Measurements from ENCODE around the gene CHDH.

Gene CHDH

DNA sequence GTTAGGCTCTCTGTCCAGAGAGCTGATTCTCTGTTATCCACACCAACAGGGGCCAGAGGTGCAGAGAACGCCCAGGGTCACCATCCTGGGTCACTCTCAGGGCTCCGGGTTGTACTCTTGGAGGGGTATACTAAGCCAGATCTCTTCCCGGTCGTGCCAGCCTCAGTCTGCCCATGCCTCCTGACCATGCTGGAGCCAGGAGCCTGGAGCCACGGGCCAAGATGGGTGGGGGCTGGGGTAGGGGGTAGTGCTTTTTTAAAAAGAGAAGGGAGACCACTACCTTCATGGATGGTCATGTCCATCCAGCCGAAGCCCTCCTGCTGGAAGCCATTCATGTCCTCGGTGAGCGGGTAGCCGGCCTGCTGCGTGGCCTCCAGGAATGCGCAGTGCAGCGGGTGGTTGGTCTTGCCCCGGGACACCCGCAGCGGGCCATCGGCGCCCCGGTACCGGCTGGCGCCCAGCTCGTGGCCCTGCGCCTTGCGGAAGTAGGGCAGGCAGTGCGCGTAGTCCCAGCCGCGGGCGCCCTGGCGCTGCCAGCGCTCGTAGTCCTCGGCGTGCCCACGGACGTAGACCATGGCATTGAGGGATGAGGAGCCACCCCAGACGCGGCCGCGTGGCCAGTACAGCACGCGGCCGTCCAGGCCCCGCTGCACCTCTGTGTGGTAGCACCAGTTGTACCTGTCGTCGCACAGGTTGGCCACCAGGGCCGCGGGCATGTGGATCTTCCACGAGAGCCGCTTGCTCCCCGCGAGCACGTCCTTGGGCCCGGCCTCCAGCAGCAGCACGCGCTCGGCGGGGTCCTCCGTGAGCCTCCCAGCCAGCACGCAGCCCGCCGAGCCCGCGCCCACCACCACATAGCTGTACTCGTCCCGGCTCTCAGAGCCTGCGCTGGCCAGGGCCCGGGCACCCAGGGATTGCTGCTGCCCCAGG, 22.9 kb downstream of the CHDH start:
- DNase-seq (ENCODE audit: low spot score), result no peak

DNA sequence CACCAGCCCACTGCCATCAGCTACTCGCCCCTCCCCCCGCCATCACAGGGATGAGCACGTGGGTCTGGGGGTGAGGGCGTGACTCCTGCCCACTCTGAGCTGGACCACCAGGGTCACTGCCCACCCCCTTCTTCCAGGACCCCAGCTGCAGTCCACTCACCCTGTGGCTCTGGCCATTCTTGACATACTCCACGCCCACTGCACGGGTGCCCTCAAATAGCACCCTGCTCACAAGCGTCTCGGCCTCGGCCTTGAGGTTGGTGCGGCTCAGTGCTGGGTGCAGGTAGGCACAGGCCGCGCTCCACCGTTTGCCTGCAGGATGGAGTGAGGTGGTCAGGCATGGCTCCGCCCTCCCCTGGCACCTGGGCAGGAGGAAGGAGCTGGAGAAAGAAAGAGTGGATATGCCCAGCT, 23.9 kb downstream of the CHDH start:
- DNase-seq (ENCODE audit: low spot score), result no peak

GRCh38 chr3:53821631-53822121, 24.5 kb downstream of the CHDH start:
- DNase-seq (ENCODE audit: low spot score), result no peak

DNA sequence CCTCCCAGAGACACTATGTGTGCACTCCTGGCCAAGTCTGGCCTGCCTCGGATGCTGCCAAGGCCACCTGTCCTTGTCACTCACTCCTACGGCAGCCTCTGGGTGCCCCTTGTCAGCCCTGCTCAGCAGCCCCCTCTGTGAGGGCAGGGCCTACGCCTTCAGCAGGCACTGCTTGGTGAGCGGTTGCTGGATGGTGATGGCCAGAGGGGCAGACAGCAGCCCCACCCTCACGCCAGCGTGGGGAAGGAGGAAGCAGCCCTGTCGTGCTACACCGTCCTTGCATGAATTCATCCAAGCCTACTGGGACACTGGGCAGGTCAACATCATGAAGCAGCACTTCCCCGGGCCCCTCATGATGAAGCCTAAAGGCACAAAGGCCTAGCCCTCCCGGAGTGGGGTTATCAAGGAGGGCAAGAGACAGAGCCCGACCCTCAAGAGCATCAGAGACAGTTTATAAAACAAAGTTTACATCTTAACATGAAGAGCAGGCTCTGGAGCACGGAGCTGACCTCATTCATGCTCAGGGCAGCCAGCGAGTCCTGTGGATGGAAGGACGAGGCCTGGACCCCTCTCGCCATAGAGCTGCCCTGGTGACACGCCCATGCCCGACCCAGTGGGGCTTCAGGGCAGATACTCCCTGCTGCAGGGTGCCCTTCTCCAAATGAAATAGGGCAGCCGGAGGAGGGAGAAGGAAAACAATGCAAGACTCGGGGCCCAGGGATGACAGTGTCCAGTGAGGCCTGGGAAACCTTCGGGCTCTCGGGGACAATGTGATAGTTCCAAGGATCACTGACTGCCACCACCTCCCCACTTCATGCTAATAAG, 25.3 kb downstream of the CHDH start:
- DNase-seq (ENCODE audit: low spot score), result no peak

- no peak for DNase-seq (ENCODE audit: low spot score)
Observed at GRCh38 chr3:53820084-53820483, 26.1 kb downstream of the CHDH start.

- DNase-seq (ENCODE audit: low spot score), result no peak
Observed at GRCh38 chr3:53819163-53819868, 26.9 kb downstream of the CHDH start.

- no peak for DNase-seq (ENCODE audit: low spot score)
Observed at GRCh38 chr3:53818221-53819162, 27.7 kb downstream of the CHDH start.

DNA sequence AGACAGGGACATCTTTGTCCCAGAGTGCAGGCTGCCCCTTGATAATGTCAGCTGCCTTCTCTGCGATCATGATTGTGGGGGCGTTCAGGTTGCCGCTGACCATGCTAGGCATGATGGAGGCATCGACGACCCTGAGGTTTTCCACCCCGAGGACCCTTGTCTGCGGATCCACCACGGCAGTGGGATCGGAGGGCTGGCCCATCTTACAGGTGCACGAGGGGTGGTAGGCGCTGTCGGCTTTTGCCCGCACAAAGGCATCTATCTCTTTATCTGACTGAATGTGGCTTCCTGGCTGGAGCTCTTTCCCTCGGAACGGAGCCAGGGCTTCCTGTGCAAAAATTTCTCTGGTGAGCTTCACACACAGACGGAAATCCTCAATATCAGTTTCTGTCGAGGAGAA, 28.4 kb downstream of the CHDH start:
- DNase-seq (ENCODE audit: low spot score), result no peak

GRCh38 chr3:53817211-53817610, 29.0 kb downstream of the CHDH start:
- DNase-seq (ENCODE audit: low spot score), result no peak

GRCh38 chr3:53816425-53816824, 29.8 kb downstream of the CHDH start:
- no peak for DNase-seq (ENCODE audit: low spot score)

DNA sequence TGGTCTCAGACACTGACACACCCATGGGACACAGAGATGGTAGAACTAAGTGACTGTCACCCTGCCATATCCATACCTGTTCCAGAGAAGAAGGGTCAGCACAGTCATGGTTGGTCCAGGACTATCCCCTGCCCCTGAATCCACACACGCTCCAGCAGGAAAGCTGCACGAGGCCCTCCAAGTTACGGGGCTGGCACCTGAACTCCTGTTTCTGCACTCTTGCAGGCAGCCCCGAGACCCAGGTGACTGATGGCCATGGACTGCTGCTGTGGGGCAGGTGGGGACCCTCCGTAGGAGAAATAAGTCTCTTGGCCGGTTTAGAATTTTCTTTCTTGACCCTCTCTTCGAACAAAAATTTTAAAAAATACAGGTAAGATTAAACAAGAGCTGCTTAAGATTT, 30.6 kb downstream of the CHDH start:
- DNase-seq (ENCODE audit: low spot score), result no peak

GRCh38 chr3:53815067-53815466, 31.2 kb downstream of the CHDH start:
- DNase-seq (ENCODE audit: low spot score), result no peak

GRCh38 chr3:53813876-53814275, 32.3 kb downstream of the CHDH start:
- no peak for DNase-seq (ENCODE audit: low spot score)

GRCh38 chr3:53813229-53813628, 33.0 kb downstream of the CHDH start:
- no peak for DNase-seq (ENCODE audit: low spot score)

GRCh38 chr3:53812434-53812833, 33.8 kb downstream of the CHDH start:
- no peak for DNase-seq (ENCODE audit: low spot score)

GRCh38 chr3:53811143-53811927, 34.9 kb downstream of the CHDH start:
- DNase-seq (ENCODE audit: low spot score), result no peak

- DNase-seq (ENCODE audit: low spot score), result no peak
Observed at GRCh38 chr3:53809764-53810400, 36.3 kb downstream of the CHDH start.

- DNase-seq (ENCODE audit: low spot score), result no peak
Observed at GRCh38 chr3:53809267-53809666, 37.0 kb downstream of the CHDH start.

DNA sequence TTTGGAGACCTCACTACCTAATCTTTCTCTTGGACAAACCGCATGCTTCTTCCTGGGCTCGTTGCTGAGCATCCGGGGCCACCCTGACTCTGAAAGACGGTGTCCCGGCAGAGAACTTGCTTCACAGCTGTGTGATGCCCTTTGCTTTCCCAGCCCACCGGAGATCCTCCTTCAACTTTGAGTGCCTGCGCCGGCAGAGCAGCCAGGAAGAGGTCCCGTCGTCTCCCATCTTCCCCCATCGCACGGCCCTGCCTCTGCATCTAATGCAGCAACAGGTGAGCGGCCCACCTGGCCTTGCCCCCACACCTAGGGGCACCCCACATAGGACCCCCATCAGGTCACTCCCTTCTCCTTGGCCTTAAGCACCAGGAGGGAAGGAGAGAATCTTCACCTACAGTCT, 37.7 kb downstream of the CHDH start:
- no peak for DNase-seq (ENCODE audit: low spot score)

Measured in hematopoietic multipotent progenitor cell treated with erythropoietin and hydrocortisone succinate and interleukin-3 and kit ligand, for 15 days (in vitro differentiated cells).